HEK293 (cell line): ENCODE results near the gene ABCF1.
A peak's percentile ranks its signal among the peaks of the same experiment; 100 is the strongest.

Experiments
- BCL6B ChIP-seq: fragments of 450-650 bp; formaldehyde crosslinking; IDR thresholded peaks from 2 replicates; pipeline ENCODE4 v1.5.1; 2017; ENCODE audit warnings: missing biosample characterization, missing genetic modification characterization
- GLI2 ChIP-seq: fragments of 450-650 bp; formaldehyde crosslinking; IDR thresholded peaks from 2 replicates; pipeline ENCODE4; 2017; ENCODE audit warnings: missing biosample characterization, missing genetic modification characterization, low read depth, borderline replicate concordance
- GLIS1 ChIP-seq: fragments of 450-650 bp; formaldehyde crosslinking; IDR thresholded peaks from 2 replicates; pipeline ENCODE4 v1.5.1; 2016; ENCODE audit warnings: missing biosample characterization, missing genetic modification characterization
- KLF9 ChIP-seq: fragments of 450-650 bp; formaldehyde crosslinking; IDR thresholded peaks from 2 replicates; pipeline ENCODE4 v1.5.1; 2016; ENCODE audit warnings: missing biosample characterization, missing genetic modification characterization, low read depth
- PBX3 ChIP-seq: sonication (generic); formaldehyde crosslinking; IDR thresholded peaks from 2 replicates; pipeline ENCODE4 v1.8.1; 2022; ENCODE audit warnings: mild to moderate bottlenecking, moderate library complexity, missing genetic modification reagents
- PRDM4 ChIP-seq: fragments of 450-650 bp; formaldehyde crosslinking; IDR thresholded peaks from 2 replicates; pipeline ENCODE4 v1.5.1; 2017; ENCODE audit warnings: missing biosample characterization, missing genetic modification characterization
- WT1 ChIP-seq: fragments of 450-650 bp; formaldehyde crosslinking; IDR thresholded peaks from 2 replicates; pipeline ENCODE4 v1.5.1; 2016; ENCODE audit warnings: missing biosample characterization, missing genetic modification characterization
- ZBTB7A ChIP-seq: fragments of 450-650 bp; formaldehyde crosslinking; IDR thresholded peaks from 2 replicates; pipeline ENCODE4 v1.5.1; 2016; ENCODE audit warnings: low read depth, missing biosample characterization, missing genetic modification characterization
- ZFP3 ChIP-seq: fragments of 450-650 bp; formaldehyde crosslinking; IDR thresholded peaks from 2 replicates; pipeline ENCODE4 v1.5.1; 2016; ENCODE audit warnings: low read depth, missing biosample characterization, missing genetic modification characterization
- ZNF148 ChIP-seq: fragments of 450-650 bp; formaldehyde crosslinking; IDR thresholded peaks from 2 replicates; pipeline ENCODE4 v1.5.0; 2017; ENCODE audit warnings: missing biosample characterization, missing genetic modification characterization, borderline replicate concordance
- ZNF184 ChIP-seq: fragments of 450-650 bp; IDR thresholded peaks from 2 replicates; pipeline ENCODE4 v1.5.1; 2018; ENCODE audit warnings: missing biosample characterization, mild to moderate bottlenecking, missing genetic modification characterization
- ZNF248 ChIP-seq: fragments of 450-650 bp; formaldehyde crosslinking; IDR thresholded peaks from 2 replicates; pipeline ENCODE4 v1.5.1; 2017; ENCODE audit warnings: missing biosample characterization, missing genetic modification characterization
- ZNF266 ChIP-seq: fragments of 450-650 bp; formaldehyde crosslinking; IDR thresholded peaks from 2 replicates; pipeline ENCODE4 v1.5.1; 2016; ENCODE audit warnings: missing biosample characterization, missing genetic modification characterization, low read depth
- ZNF324 ChIP-seq: fragments of 450-650 bp; formaldehyde crosslinking; IDR thresholded peaks from 2 replicates; pipeline ENCODE4 v1.5.1; 2016; ENCODE audit warnings: missing biosample characterization, missing genetic modification characterization
- ZNF529 ChIP-seq: fragments of 450-650 bp; formaldehyde crosslinking; IDR thresholded peaks from 2 replicates; pipeline ENCODE4 v1.5.1; 2017; ENCODE audit warnings: missing genetic modification characterization, missing biosample characterization; ENCODE audit not compliant: insufficient replicate concordance
- ZNF548 ChIP-seq: fragments of 450-650 bp; formaldehyde crosslinking; IDR thresholded peaks from 2 replicates; pipeline ENCODE4 v1.5.1; 2016; ENCODE audit warnings: missing biosample characterization, missing genetic modification characterization
- ZNF558 ChIP-seq: fragments of 450-650 bp; formaldehyde crosslinking; IDR thresholded peaks from 2 replicates; pipeline ENCODE4 v1.5.1; 2016; ENCODE audit warnings: missing biosample characterization, missing genetic modification characterization
- ZNF585B ChIP-seq: fragments of 450-650 bp; formaldehyde crosslinking; IDR thresholded peaks from 2 replicates; pipeline ENCODE4 v1.5.1; 2016; ENCODE audit warnings: missing biosample characterization, missing genetic modification characterization
- ZNF654 ChIP-seq: fragments of 450-650 bp; formaldehyde crosslinking; IDR thresholded peaks from 2 replicates; pipeline ENCODE4 v1.5.1; 2016; ENCODE audit warnings: low read depth, missing biosample characterization, missing genetic modification characterization
- ZNF658 ChIP-seq: fragments of 450-650 bp; formaldehyde crosslinking; IDR thresholded peaks from 2 replicates; pipeline ENCODE4; 2016; ENCODE audit warnings: missing biosample characterization, missing genetic modification characterization
- ZNF664 ChIP-seq: fragments of 450-650 bp; formaldehyde crosslinking; IDR thresholded peaks from 2 replicates; pipeline ENCODE4 v1.5.1; 2016; ENCODE audit warnings: missing biosample characterization, missing genetic modification characterization
- ZNF692 ChIP-seq: fragments of 450-650 bp; formaldehyde crosslinking; IDR thresholded peaks from 2 replicates; pipeline ENCODE4 v1.5.1; 2016; ENCODE audit warnings: missing biosample characterization, missing genetic modification characterization
- ZNF747 ChIP-seq: fragments of 450-650 bp; formaldehyde crosslinking; IDR thresholded peaks from 2 replicates; pipeline ENCODE4 v1.5.1; 2016; ENCODE audit warnings: missing biosample characterization, missing genetic modification characterization
- ZNF768 ChIP-seq: fragments of 450-650 bp; formaldehyde crosslinking; IDR thresholded peaks from 2 replicates; pipeline ENCODE4 v1.5.1; 2018; ENCODE audit warnings: missing biosample characterization, mild to moderate bottlenecking, missing genetic modification characterization
- ZNF785 ChIP-seq: fragments of 450-650 bp; formaldehyde crosslinking; IDR thresholded peaks from 2 replicates; pipeline ENCODE4 v1.5.1; 2016; ENCODE audit warnings: missing biosample characterization, missing genetic modification characterization
- ZSCAN16 ChIP-seq: fragments of 450-650 bp; formaldehyde crosslinking; IDR thresholded peaks from 2 replicates; pipeline ENCODE4 v1.5.1; 2016; ENCODE audit warnings: missing biosample characterization, missing genetic modification characterization
- ZSCAN23 ChIP-seq: fragments of 450-650 bp; formaldehyde crosslinking; IDR thresholded peaks from 2 replicates; pipeline ENCODE4 v1.5.1; 2016; ENCODE audit warnings: missing biosample characterization, missing genetic modification characterization

The ABCF1 gene

GRCh38 chr6:30556906-30557682, 14.1 kb upstream of the ABCF1 start, which contains the start of gene PRR3 (continued):
- TF ChIP-seq ZNF654 (tag by site-specific recombination) (no peak), ZNF248 (tag by site-specific recombination) (no peak), ZSCAN16 (tag by site-specific recombination) (0 out of 2 replicates have a peak, but pooled peaks have one; percentile 18), ZNF692 (peak; percentile 75; the same call in 1 of the 2 replicates), PBX3 (peak; percentile 85; the same call in 1 of the 2 replicates), ZNF664 (tag by site-specific recombination) (0 out of 2 replicates have a peak, but pooled peaks have one; percentile 26), KLF9 (tag by site-specific recombination) (no peak), ZBTB7A (no peak; the same call in 1 of the 2 replicates), ZNF548 (tag by site-specific recombination) (no peak), ZFP3 (tag by site-specific recombination) (no peak), ZNF184 (no peak), ZNF324 (tag by site-specific recombination) (peak; percentile 63), ZNF148 (no peak), ZNF529 (tag by site-specific recombination) (no peak), GLIS1 (tag by site-specific recombination) (no peak; the same call in 1 of the 2 replicates), WT1 (tag by site-specific recombination) (no peak; the same call in 1 of the 2 replicates), ZNF747 (tag by site-specific recombination) (no peak), BCL6B (tag by site-specific recombination) (no peak), ZNF266 (no peak), ZNF785 (tag by site-specific recombination) (0 out of 2 replicates have a peak, but pooled peaks have one; percentile 49), ZNF585B (tag by site-specific recombination) (no peak), ZNF658 (tag by site-specific recombination) (no peak), ZSCAN23 (tag by site-specific recombination) (no peak), GLI2 (no peak), PRDM4 (peak; percentile 44), ZNF768 (tag by site-specific recombination) (no peak), ZNF558 (no peak)
